Caco-2 (cell line): Measurements from ENCODE around the gene MBP. TPM values are rescaled to one million over a fixed set of nuclear protein-coding genes. Genes with fewer than 3 reads are reported as not detected.

ENCODE experiments used
- BruUV-seq: library from RNA; stranded (reverse); fragments of 400-500 nt; replicated peaks from 2 replicates; lab custom pipeline; 2021; lab: Mats Ljungman, UMichigan
- CTCF ChIA-PET: fragments of 300-600 bp; sonication (Branson Sonifier 250); formaldehyde crosslinking; loops from one replicate; lab custom pipeline; 2022; ENCODE audit warnings: antibody characterized with exemption; lab: Charles Lee
- POLR2A ChIA-PET: fragments of 300-600 bp; sonication (Branson Sonifier 250); formaldehyde crosslinking; loops from one replicate; lab custom pipeline; 2022; ENCODE audit warnings: antibody characterized with exemption; lab: Charles Lee
- DNase-seq, 2 experiments: peaks; one replicate each; pipeline versions ENCODE4 v3.0.0 to v3.0.0-alpha.2; 2020 to 2022
- H3K27me3 ChIP-seq: replicated peaks from 2 replicates; pipeline ENCODE4 v1.6.0; 2011; ENCODE audit warnings: low read length; ENCODE audit not compliant: control insufficient read depth, insufficient read depth
- H3K36me3 ChIP-seq: 2 replicates; pipeline ENCODE4 v1.5.1; 2011; ENCODE audit warnings: low read length; ENCODE audit not compliant: control insufficient read depth, insufficient read depth
- H3K4me1 ChIP-seq: fragments of 250-450 bp; sonication (Bioruptor Pico); 2 replicates; pipeline ENCODE4 v1.5.1; 2020; ENCODE audit warnings: mild to moderate bottlenecking
- H3K4me3 ChIP-seq: 2 replicates; pipeline ENCODE4 v1.5.1; 2011; ENCODE audit warnings: low read depth, mild to moderate bottlenecking, control low read depth, low read length
- H3K9me3 ChIP-seq: fragments of 250-450 bp; sonication (Bioruptor Pico); 2 replicates; pipeline ENCODE4 v1.5.1; 2020; ENCODE audit warnings: mild to moderate bottlenecking, moderate library complexity
- H3K27ac Mint-ChIP-seq: one replicate; pipeline ENCODE4 v1.8.0; 2022; ENCODE audit warnings: mixed read lengths; ENCODE audit not compliant: unreplicated experiment
- H3K27me3 Mint-ChIP-seq: one replicate; pipeline ENCODE4 v1.8.0; 2022; ENCODE audit warnings: mixed read lengths; ENCODE audit not compliant: insufficient read depth, unreplicated experiment
- H3K36me3 Mint-ChIP-seq: one replicate; pipeline ENCODE4 v1.8.0; 2022; ENCODE audit warnings: mild to moderate bottlenecking, mixed read lengths; ENCODE audit not compliant: insufficient read depth, unreplicated experiment
- H3K4me1 Mint-ChIP-seq: one replicate; pipeline ENCODE4 v1.8.0; 2022; ENCODE audit warnings: low read depth, mixed read lengths; ENCODE audit not compliant: unreplicated experiment
- H3K4me3 Mint-ChIP-seq: one replicate; pipeline ENCODE4 v1.8.0; 2022; ENCODE audit warnings: mild to moderate bottlenecking, moderate library complexity, mixed read lengths; ENCODE audit not compliant: unreplicated experiment
- H3K9me3 Mint-ChIP-seq: one replicate; pipeline ENCODE4 v1.8.0; 2022; ENCODE audit warnings: mixed read lengths; ENCODE audit not compliant: unreplicated experiment
- CTCF ChIP-seq, 2 experiments: fragments of 200-600 bp in 1 of 2; IDR thresholded peaks; 1 replicate in 1 of 2; 2 replicates in 1 of 2; pipeline versions ENCODE4 v1.5.1 to v1.8.0; 2011 to 2022; ENCODE audit warnings: antibody characterized with exemption in 1 of 2, control low read depth in 1 of 2, inconsistent platforms in 1 of 2, low read depth in 1 of 2, low read length in 1 of 2, mild to moderate bottlenecking in 1 of 2, moderate library complexity in 1 of 2; ENCODE audit not compliant: insufficient read depth in 1 of 2, severe bottlenecking in 1 of 2, unreplicated experiment in 1 of 2
- intact Hi-C: fragments of 100-400 bp; cut with micrococcal nuclease; formaldehyde crosslinking; loops from one replicate; pipeline ENCODE4 v1.10.0; 2022; ENCODE audit not compliant: unreplicated experiment
- total RNA-seq: library from RNA; stranded (reverse); gene quantifications from 2 replicates; pipeline ENCODE4 v1.2.3, GENCODE V29; 2022

MBP gene
- total RNA-seq, 1 experiment from 2014 or later, result 11.4 TPM

GRCh38 chr18:77153404-77153803, 20.8 kb upstream of the MBP start:
- Mint-ChIP-seq H3K36me3 (no peaks in the 10 kb centered on the region), H3K27ac (no peak overlapping the region), H3K4me3 (no peak overlapping the region), H3K4me1 (no peaks in the 10 kb centered on the region), H3K9me3 (no peaks in the 10 kb centered on the region), H3K27me3 (peaks cover 10% of the 10 kb centered on the region)
- Histone ChIP-seq H3K27me3 (no peaks in the 10 kb centered on the region), H3K4me1 (no peaks in the 10 kb centered on the region), H3K36me3 (no peaks in the 10 kb centered on the region), H3K4me3 (no peak overlapping the region), H3K9me3 (no peaks in the 10 kb centered on the region)
- no peak for DNase-seq
- POLR2A ChIA-PET, result no interaction called here
- intact Hi-C loops, result no loop called here
- BruUV-seq, result no TSS peak
- TF ChIP-seq CTCF (IDR thresholded peaks at IDR 0.05; ENCODE audit: insufficient read depth in 1 of 2, low read depth in 1 of 2, low read length in 1 of 2, severe bottlenecking in 1 of 2, unreplicated experiment in 1 of 2), result no peak
- CTCF ChIA-PET, result no interaction called here

GRCh38 chr18:77151772-77152520, 19.4 kb upstream of the MBP start:
- POLR2A ChIA-PET, result no interaction called here

More at GRCh38 chr18:77151772-77152520, 19.4 kb upstream of the MBP start:
- peaks cover 8% of the 10 kb centered on the region for H3K27me3 Mint-ChIP-seq
- no peaks in the 10 kb centered on the region for H3K9me3 Mint-ChIP-seq
- H3K4me1 Mint-ChIP-seq, result no peaks in the 10 kb centered on the region
- Histone ChIP-seq H3K4me1 (no peaks in the 10 kb centered on the region), H3K4me3 (no peak overlapping the region), H3K27me3 (no peaks in the 10 kb centered on the region), H3K36me3 (no peaks in the 10 kb centered on the region), H3K9me3 (no peaks in the 10 kb centered on the region)
- H3K36me3 Mint-ChIP-seq, result no peaks in the 10 kb centered on the region
- no peak overlapping the region for H3K4me3 Mint-ChIP-seq
- BruUV-seq, result no TSS peak
- TF ChIP-seq CTCF (IDR thresholded peaks at IDR 0.05; ENCODE audit: insufficient read depth in 1 of 2, low read depth in 1 of 2, low read length in 1 of 2, severe bottlenecking in 1 of 2, unreplicated experiment in 1 of 2), result no peak
- intact Hi-C loops, result no loop called here
- no peak for DNase-seq
- no peak overlapping the region for H3K27ac Mint-ChIP-seq
- CTCF ChIA-PET, result no interaction called here
